Measurements from ENCODE around the gene MOB3A. TPM values are rescaled to one million over a fixed set of nuclear protein-coding genes. Genes with fewer than 3 reads are reported as not detected.
A peak's percentile ranks its signal among the peaks of the same experiment; 100 is the strongest.

The MOB3A gene
- total and polyA plus RNA-seq, 2 of the 13 experiments (the other 11 are each of a cell fraction or from before 2014, with no cell fraction given): 3.5 to 17.8 TPM

DNA sequence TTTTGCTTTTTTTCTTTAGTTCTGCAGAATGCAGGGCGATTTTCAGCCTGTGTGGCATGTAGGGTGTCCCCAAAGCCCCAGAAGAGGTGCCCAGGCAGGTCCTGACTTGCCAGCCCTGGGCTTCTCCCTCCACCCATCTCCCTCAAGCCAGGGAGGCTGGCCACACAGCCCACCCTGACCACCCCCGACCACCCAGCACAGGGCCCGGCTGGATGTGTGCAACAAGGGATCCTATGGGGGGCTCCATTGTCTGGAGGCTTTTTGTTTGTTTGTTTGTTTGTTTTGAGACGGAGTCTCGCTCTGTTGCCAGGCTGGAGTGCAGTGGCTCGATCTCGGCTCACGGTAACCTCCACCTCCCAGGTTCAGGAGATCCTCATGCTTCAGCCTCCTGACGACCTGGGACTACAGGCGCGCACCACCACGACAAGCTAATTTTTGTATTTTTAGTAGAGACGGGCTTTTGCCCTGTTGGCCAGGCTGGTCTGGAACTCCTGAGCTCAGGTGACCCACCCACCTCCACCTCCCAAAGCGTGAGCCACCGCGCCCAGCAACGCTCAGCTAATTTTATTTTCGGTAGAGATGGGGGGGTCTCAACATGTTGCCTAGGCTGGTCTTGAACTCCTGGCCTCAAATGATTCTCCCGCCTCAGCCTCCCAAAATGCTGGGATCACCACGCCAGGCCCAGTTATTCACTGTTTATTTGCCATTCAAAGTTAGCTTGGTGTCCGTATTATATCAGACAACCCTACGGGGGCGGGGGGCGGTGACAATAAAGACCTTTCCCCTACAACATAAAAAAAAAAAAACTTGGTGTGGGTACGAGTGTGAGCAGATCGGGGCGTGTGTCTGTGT is 37.3 kb downstream of the MOB3A start:
- H3K27me3 ChIP-seq (ENCODE audit: control insufficient read depth in 1 of 2, insufficient read depth in 2 of 2, low read length in 2 of 2): no peaks in the 10 kb centered on the region; a peak in 1 of 5 replicates
- TF ChIP-seq ZNF75D (CRISPR knock-in tag; IDR thresholded peaks at IDR 0.05; ENCODE audit: borderline replicate concordance) (no peak), ZNF619 (CRISPR knock-in tag; IDR thresholded peaks at IDR 0.05) (no peak), PRMT3 (CRISPR knock-in tag; IDR thresholded peaks at IDR 0.05; ENCODE audit: borderline replicate concordance, low read depth) (0 out of 2 replicates have a peak, but pooled peaks have one; percentile 21), DMAP1 (CRISPR knock-in tag; IDR thresholded peaks at IDR 0.05) (no peak), ZNF33B (CRISPR knock-in tag; IDR thresholded peaks at IDR 0.05) (no peak), MTA3 (CRISPR knock-in tag; IDR thresholded peaks at IDR 0.05) (no peak), ZNF878 (CRISPR knock-in tag; IDR thresholded peaks at IDR 0.05) (peak; percentile 10; the same call in 1 of the 2 replicates), PHF20 (CRISPR knock-in tag; IDR thresholded peaks at IDR 0.05) (no peak)
- H3K9ac ChIP-seq (ENCODE audit: insufficient read depth, low read depth, low read length): peak overlapping the region; percentile 95
- CTCF ChIA-PET (ENCODE audit: low intra/inter-chr PET ratio, low total read pairs): no interaction called here
- H3K79me2 ChIP-seq (ENCODE audit: insufficient read depth, low read length): no peaks in the 10 kb centered on the region
- ATAC-seq (no peak), FAIRE-seq (no peak), DNase-seq (ENCODE audit: low spot score) (no peak)
- no peaks in the 10 kb centered on the region for H3K36me3 ChIP-seq (replicated peaks in 1 of 2; ENCODE audit: control insufficient read depth in 1 of 2, insufficient read depth in 2 of 2, low read length in 2 of 2)
- no peak overlapping the region for H2AFZ ChIP-seq (ENCODE audit: low read length)
- no peaks in the 10 kb centered on the region for H4K20me1 ChIP-seq (ENCODE audit: insufficient read depth, low read length)
- H3K27ac ChIP-seq (ENCODE audit: extremely low read length, insufficient read depth, low read length): peak overlapping the region; percentile 100
- peak overlapping the region; percentile 97 for H3K4me2 ChIP-seq (ENCODE audit: low read depth, low read length)
- POLR2A ChIA-PET: interaction anchor here (0.6 to 3.8 kb wide), 7 partner anchors 7 to 40 kb away, joined by 3 to 40 read pairs (median 4); partner anchors contain the start of gene MKNK2
- H3K4me1 ChIP-seq (ENCODE audit: insufficient read depth, low read length): peaks cover 78% of the 10 kb centered on the region
- BruUV-seq (replicated peaks): no TSS peak
- 87% methylated on average over 27 of the region's 27 CpGs for WGBS (ENCODE audit: low lambda C conversion rate)
- in situ Hi-C loops (cut with HindIII; ENCODE audit: extremely low pct_ligation_motif_present, low pct_unique_long_range_greater_than_20kb) (no loop called here), intact Hi-C loops (cut with micrococcal nuclease; ENCODE audit: unreplicated experiment) (no loop called here)
- H3K4me3 ChIP-seq (replicated peaks in 1 of 3; ENCODE audit: insufficient read depth in 1 of 3, low read depth in 2 of 3, low read length in 3 of 3): peak overlapping the region; percentile 61 to 86 (median 76); a peak in 5 of 6 replicates
- H3K9me3 ChIP-seq (ENCODE audit: low read length): no peaks in the 10 kb centered on the region

Measured in HepG2 (cell line).